Retina (tissue), 1 donor: Measurements from ENCODE around the gene FAM43B.

ENCODE experiments used
- DNase-seq: peaks from one replicate; pipeline ENCODE4 v3.0.0-alpha.2; 2016

FAM43B gene

DNA sequence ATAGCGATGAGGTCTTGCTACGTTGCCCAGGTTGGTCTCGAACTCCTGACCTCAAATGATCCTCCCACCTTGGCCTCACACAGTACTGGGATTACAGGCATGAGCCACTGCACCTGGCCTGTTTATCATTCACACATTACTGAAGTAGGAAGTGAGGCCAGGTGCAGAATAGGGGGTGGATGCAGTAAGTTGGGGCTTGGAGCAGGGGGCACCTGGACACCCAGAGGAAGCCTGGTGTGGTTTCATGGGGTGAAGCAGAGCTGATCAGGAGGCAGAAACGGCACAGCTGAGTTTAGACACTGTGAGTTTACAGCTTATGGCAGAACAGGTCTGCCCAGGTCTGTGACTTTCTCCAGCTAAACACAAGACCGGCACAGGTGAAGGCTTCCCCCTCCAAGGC is 41.4 kb downstream of the FAM43B start:
- DNase-seq: no peak

DNA sequence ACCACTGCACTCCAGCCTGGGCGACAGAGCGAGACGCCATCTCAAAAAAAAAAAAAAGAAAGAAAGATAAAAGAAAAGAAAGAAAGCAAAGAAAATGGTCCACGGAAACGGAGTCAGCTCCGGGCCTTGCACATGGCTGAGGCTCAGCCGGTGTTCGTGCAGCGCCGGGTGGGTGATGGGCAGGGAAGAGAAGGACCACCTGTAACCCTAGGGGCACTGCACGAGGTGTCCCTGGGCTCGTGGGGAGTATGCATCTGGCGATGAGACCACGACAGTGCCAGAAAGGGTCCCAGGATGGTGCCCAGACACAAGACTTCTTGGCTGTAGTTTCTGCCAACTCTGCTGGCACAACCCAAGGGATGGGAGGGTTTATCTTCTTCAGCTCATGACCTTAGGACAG is 42.4 kb downstream of the FAM43B start:
- DNase-seq: no peak

DNA sequence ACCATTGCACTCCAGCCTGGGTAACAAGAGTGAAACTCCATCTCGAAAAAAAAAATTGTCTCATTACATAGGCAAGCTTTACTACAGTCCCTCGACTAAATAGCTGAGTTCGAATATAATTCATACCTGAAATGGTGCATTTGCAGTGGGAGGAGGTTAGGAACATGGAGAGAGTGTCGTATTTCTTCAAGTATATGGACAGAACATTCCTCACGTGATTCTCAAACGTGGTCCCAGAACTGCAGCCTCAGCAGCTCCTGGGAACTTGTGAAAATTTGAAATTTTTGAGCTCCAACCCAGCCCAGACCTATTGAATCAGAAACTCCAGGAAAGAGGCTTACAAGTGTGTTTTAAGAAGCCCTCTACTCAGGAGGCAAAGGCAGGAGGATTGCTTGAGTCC is 43.7 kb downstream of the FAM43B start:
- DNase-seq: no peak

DNA sequence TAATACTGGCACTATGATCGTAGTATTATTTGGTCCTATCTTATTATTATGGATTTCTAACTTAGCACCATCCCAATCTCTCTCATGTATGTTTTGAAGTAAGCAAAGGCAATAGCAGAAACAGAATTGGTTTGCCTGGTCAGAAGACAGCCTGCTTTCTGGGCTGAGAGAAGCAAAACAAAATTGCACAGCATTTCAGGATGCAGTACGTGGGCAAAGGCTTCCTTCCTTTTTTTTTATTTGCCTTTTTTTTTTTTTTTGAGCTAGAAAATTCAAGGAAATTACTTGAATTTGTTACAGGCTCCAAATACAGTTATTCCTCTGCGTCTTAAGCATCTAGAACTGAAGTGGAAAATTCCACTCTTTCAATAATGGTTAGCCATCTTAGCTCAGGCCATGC is 45.3 kb downstream of the FAM43B start:
- DNase-seq: no peak

DNA sequence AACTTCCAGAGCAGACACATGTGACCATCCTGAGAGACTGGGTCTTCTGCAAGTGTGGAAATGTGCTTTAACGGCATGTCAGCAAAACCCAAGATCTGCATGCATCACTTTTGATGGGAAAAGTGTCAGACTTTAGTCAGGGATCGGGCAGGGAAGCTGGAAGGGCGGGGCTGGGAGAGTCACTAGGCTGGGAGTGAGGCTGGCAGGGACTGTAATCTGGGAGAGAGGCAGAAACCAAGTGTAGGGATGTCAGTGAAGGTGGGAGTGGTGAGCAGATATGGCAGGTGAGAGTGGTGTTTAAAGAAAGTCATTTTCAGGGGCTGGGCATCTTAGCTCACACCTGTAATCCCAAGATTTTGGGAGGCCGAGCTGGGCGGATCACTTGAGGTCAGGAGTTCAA is 47.8 kb downstream of the FAM43B start:
- no peak for DNase-seq

DNA sequence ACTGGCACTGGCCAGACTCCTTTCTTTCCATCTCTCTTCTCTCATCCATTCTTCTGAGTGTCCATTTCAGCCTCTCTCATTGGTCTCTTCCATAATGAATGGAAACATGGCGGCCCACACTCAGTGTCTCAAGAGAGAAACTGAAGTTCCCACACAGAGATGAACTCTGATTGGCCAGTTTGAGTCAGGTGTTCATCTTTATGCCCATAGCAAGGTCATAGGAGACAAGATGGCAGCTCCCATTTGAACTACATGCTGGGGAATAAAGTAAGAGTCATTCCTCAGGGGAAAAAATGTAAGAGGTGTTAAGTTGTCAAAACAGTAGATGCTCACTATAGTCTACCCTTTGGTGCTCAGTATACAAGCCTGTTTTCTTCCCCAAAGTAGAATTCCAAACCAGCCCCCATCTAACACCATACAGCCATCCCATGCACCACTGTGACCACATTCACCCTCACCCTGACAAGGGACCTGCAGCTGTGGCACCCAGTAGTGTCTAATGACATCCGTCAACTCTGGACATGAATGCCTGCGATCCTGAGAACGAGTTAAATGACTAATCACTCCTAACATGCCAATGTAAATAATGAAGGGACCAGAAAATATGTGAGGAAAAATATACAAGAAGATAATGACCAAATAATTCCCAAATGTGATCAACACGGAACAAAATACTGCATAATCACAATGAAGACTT is 48.9 kb downstream of the FAM43B start:
- DNase-seq: no peak

DNA sequence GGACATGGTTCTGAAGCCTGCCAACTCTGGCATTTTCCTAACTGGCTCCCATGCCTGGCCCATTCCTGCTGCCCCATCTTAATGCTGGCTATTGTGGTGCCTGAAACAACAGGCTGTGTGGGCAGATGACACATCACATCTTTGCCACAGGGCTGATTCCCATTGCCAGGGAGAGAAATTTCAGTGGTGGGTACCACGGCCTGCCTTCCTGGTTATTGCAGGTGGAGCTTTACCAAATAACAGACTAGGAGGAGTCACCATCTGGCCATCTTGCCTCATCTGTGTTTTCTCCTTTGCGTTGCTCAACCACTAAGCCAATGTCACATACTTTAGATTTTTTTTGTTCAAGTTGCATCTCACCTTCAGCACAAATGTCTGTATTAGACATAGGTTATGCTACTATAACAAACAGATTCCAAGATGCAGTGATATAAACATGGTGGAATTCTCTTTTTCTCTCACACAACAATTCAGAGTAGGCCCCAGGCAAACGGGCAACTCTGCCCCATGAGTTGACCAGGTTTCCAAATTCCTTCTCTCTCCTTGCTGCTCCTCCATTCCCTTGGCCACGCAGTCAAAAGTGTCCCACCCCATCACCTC is 50.6 kb downstream of the FAM43B start:
- no peak for DNase-seq

DNA sequence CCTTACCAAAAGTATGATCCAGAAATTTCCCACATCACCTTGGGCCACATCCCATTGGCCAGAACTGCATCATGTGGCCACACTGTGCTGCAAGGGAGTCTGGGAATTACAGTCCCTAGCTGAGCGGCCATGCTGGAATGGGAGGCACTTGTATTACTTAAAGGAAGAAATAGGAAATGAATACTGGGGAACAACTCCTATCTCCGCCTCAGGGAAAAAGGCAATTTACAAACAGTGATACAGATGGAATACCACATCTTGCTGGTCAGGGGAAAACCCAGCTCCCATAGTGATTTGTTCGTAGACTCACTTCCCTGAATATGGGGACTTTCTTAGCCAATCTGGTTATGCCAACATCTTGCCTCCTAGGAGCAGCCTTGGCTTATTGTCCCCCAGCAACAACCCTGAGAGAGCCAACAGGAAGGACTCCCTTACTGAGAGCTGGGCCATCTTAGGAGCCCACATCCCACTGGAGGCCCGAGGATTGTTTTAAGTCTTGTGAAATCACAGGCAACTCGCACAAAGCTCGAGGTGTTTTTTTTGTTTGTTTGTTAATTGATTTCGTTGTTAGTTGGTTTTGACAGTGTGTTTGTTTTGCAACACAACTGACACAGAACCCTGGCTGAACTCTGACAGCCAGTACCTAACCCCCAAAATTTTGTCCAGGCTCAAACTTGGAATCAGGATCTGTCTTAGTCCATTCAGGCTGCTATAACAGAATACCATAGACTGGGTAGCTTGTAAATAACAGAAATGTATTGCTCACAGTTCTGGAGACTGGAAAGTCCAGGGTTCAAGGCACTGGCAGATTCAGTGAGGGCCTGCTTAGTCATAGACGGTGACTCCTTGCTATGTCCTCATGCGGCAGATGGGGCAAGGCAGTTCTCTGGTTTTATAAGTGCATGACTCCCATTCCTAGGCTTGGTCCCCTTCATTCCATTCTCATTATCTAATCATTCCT is 51.4 kb downstream of the FAM43B start:
- DNase-seq: no peak
